GM19397 (cell line): ENCODE measurements around the gene EYA2.
"Not testable (repeated sequence)": the region's sequence is repeated elsewhere in the genome, so short reads cannot be mapped to it uniquely, and the experiment has no call there.

ENCODE experiments used
- ATAC-seq: cut with Tn5 transposase; IDR thresholded peaks from one replicate; pipeline ENCODE4 v1.9.1; 2021; ENCODE audit warnings: mild to moderate bottlenecking, moderate library complexity; ENCODE audit not compliant: unreplicated experiment

Gene EYA2

GRCh38 chr20:47196091-47197081 is 301.7 kb downstream of the EYA2 start:
- no peak for ATAC-seq

- ATAC-seq, result no peak
Measured at GRCh38 chr20:47198254-47198671, 303.6 kb downstream of the EYA2 start.

- no peak for ATAC-seq
Measured at GRCh38 chr20:47198996-47199552, 304.4 kb downstream of the EYA2 start.

GRCh38 chr20:47201074-47201730 is 306.6 kb downstream of the EYA2 start:
- ATAC-seq, result no peak

- no peak for ATAC-seq
Measured at GRCh38 chr20:47202733-47203667, 308.4 kb downstream of the EYA2 start.

GRCh38 chr20:47204008-47204849 is 309.6 kb downstream of the EYA2 start:
- no peak for ATAC-seq

GRCh38 chr20:47204850-47205122 is 310.1 kb downstream of the EYA2 start:
- ATAC-seq, result not testable (repeated sequence)

- no peak for ATAC-seq
Measured at GRCh38 chr20:47205577-47206123, 311.0 kb downstream of the EYA2 start.

GRCh38 chr20:47206552-47206951 is 311.9 kb downstream of the EYA2 start:
- ATAC-seq, result not testable (repeated sequence)

- no peak for ATAC-seq
Measured at GRCh38 chr20:47206962-47207641, 312.5 kb downstream of the EYA2 start.

GRCh38 chr20:47208534-47209174 is 314.0 kb downstream of the EYA2 start:
- no peak for ATAC-seq

- ATAC-seq, result no peak
Measured at GRCh38 chr20:47209982-47210381, 315.3 kb downstream of the EYA2 start.

GRCh38 chr20:47210470-47210869 is 315.8 kb downstream of the EYA2 start:
- ATAC-seq, result no peak

GRCh38 chr20:47211036-47211435 is 316.4 kb downstream of the EYA2 start:
- ATAC-seq, result no peak

- ATAC-seq, result no peak
Measured at GRCh38 chr20:47212606-47213207, 318.1 kb downstream of the EYA2 start.

- ATAC-seq, result no peak
Measured at GRCh38 chr20:47213966-47214365, 319.3 kb downstream of the EYA2 start.

- no peak for ATAC-seq
Measured at GRCh38 chr20:47215653-47216397, 321.2 kb downstream of the EYA2 start.
